GM10847 (cell line): ENCODE measurements around the gene IL34.

Experiments used
- POLR2A ChIP-seq: IDR thresholded peaks from 2 replicates; pipeline ENCODE4 v1.6.1; 2011; ENCODE audit not compliant: insufficient read length; ENCODE audit errors: extremely low read depth

The IL34 gene

DNA sequence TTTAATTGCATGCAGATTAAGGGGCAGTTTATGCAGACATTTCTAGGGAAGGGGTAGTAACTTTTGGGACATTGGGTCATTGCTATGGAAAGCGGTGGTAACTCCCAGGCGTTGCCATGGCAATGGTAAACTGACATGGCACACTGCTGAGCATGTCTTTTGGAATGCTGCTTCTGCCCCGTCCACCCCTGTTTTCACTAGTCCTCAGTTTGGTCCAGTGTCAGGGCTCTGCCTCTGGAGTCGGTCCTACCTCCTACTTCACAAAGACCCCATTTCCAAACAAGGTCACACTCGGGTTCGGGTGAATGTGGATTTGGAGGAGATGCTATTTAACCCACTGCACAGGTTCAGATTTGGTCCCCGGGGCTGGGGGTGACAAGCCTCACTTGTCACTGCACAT is 2.9 kb downstream of the IL34 start:
- TF ChIP-seq POLR2A = no peak

- no peak for TF ChIP-seq POLR2A
Observed at GRCh38 chr16:70650216-70650615, 3.9 kb downstream of the IL34 start.

DNA sequence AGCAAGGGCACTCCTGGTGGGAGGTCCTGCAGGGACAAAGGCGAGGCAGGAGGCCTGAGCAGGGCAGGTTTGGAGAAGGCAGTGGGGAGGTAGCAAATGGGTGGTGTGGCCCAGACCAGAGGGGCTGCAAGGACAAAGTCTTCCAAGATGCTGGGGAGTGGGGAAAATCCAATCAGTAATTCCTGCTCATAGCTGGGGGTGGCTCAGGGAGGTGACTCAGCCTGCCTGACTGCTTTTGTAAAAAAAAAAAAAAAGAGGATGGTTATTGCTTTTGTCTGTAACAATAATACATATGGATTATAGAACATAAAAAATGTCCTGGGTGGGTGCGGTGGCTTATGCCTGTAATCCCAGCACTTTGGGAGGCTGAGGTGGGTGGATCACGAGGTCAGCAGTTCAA is 5.2 kb downstream of the IL34 start:
- no peak for TF ChIP-seq POLR2A

DNA sequence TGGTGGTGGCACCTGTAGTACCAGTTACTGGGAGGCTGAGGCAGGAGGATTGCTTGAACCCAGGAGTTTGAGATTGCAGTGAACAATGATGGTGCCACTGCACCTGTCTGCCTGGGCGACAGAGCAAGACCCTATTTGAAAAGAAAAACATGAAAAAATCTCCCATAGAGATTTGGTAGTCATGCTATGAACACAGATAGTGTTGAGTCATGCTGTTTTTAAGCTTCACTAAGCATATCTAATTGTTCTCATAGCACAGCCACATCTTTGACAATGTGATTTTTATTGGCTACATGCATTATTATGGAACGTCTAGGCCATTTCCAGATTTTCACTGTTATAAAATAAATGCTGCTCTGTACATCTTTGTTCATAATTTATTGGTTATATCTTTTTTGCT is 6.0 kb downstream of the IL34 start:
- TF ChIP-seq POLR2A = no peak

- TF ChIP-seq POLR2A = no peak
Observed at GRCh38 chr16:70653406-70653805, 7.0 kb downstream of the IL34 start.

GRCh38 chr16:70653809-70654771 is 7.7 kb downstream of the IL34 start:
- TF ChIP-seq POLR2A = no peak

DNA sequence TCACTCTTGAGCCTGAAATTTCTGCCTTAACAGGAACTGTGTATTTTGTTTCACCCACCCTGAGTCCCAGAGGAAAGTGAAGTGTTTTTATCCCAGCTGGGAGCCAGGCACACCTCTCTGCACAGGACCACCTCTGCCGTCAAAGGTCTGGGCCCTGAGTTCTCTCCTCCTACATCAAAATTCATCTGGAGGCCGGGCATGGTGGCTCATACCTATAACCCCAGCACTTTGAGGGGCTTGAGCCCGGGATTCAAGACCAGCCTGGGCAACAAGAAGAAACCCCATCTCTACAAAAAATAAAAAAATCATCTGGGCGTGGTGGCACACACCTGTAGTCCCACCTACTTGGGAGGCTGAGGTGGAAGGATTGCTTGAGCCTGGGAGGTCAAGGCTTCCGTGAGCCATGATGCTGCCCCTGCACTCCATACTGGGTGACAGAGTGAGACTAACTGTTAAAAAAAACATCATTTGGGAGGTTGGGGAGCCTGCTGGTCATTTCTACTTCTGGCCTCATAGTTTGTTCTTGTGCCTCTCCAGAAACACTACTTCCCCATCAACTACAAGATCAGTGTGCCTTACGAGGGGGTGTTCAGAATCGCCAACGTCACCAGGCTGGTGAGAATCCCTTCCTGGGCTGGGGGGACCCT is 9.8 kb downstream of the IL34 start:
- TF ChIP-seq POLR2A = no peak

DNA sequence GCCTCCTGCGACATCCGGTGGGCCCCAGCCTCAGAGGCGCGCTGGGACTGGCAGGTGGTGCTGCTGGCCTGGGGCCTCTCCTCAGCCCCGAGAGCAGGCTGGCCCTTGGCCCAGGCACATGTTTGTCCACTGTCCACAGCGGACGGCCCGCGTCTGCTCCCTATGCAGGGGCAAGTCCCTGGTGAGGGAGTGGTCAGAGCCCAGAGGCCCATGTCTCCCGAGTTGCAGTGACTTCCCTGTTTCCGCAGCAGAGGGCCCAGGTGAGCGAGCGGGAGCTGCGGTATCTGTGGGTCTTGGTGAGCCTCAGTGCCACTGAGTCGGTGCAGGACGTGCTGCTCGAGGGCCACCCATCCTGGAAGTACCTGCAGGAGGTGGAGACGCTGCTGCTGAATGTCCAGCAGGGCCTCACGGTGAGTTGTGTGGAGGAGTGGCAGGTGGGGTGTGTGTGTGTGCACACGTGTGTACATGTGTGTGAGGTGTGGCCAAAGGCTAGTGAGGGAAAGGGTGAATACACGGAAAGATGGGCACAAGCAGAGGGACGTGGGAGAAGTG is 10.4 kb downstream of the IL34 start:
- no peak for TF ChIP-seq POLR2A

GRCh38 chr16:70657956-70658355 is 11.6 kb downstream of the IL34 start:
- TF ChIP-seq POLR2A = no peak

GRCh38 chr16:70658921-70659320 is 12.6 kb downstream of the IL34 start:
- no peak for TF ChIP-seq POLR2A

- no peak for TF ChIP-seq POLR2A
Observed at GRCh38 chr16:70659546-70659945, 13.2 kb downstream of the IL34 start.

- no peak for TF ChIP-seq POLR2A
Observed at GRCh38 chr16:70659953-70660671, 13.8 kb downstream of the IL34 start.

- TF ChIP-seq POLR2A = no peak
Observed at GRCh38 chr16:70660672-70661350, 14.5 kb downstream of the IL34 start.

GRCh38 chr16:70661534-70661917 is 15.2 kb downstream of the IL34 start:
- no peak for TF ChIP-seq POLR2A

DNA sequence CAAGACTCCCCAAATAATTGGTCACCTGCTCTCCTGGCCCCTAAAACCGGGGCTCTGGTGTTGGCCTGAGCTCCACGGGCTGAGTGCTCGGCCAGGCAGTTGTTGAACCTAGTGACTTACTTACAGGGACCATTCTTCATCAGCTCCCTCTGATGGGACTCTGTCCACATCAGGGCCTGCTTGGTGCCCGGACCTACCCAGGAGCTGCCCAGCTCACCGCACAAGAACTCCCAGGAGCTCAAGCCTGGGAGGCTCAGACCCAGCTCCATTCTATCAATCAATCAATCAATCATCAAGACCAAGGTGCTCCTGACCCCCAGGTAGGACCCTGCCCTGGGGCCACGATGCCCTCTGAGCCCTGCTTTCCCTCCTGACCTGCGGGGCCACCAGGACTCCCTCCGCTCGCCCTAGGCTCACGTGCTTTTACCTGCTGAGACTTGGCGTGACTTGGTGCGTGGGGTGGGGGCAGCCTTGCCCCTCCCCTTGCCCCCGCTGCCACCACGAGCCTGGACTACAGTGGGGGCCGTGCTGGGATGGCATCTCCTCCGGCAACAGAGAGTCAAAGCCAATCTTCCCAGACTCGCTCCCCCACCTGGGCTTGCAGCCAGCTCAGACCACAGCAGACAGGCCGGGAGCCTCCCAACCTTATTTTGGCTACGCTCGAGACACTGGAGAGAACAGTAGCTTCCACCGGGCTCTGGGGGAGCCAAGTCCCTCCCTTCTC is 15.7 kb downstream of the IL34 start:
- no peak for TF ChIP-seq POLR2A

DNA sequence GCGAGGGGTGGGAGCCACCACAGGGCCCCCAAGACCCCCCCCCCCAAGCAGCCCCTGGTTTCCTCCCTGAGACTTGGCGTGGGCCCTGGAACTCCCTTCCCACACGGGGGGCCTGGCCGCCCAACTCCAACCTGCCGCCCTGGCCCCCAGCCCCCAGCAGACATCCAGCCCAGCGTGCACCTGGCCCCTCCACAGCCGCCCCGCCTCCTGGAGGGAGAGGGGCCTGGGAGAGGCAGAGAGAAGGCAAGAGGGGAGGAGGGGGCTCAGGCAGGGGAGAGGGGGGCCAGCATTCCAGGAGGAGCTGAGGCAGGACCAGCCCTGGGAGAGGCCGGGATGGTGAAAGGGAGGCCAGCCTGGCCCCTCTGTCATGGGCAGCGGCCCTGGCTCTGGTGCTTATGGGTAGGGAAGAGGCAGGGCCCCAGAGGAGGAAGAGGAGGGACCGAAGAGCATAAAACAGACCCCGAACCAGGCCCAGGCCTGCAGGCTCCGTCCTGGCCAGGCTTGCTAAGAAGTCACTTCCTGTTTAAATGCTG is 16.7 kb downstream of the IL34 start:
- TF ChIP-seq POLR2A = no peak
